Dermis blood vessel endothelial cell (primary cell): Measurements from ENCODE around the gene AGO1. TPM values are rescaled to one million over a fixed set of nuclear protein-coding genes. Genes with fewer than 3 reads are reported as not detected.
A peak's percentile ranks its signal among the peaks of the same experiment; 100 is the strongest.
"Not testable (repeated sequence)": the region's sequence is repeated elsewhere in the genome, so short reads cannot be mapped to it uniquely, and the experiment has no call there.

ENCODE experiments used
- DNase-seq: peaks from one replicate; pipeline ENCODE4 v3.0.0; 2010
- total RNA-seq: library from RNA; depleted of rRNA; stranded (reverse); fragments of >200 nt; gene quantifications from 2 replicates; pipeline ENCODE4 v1.2.3, GENCODE V29; 2014

AGO1 gene
- total RNA-seq, 1 donor from 2014 or later: 9.7 TPM

- DNase-seq: no peak
These were observed 41.8 kb downstream of the AGO1 start for GRCh38 chr1:35924838-35925237.

DNA sequence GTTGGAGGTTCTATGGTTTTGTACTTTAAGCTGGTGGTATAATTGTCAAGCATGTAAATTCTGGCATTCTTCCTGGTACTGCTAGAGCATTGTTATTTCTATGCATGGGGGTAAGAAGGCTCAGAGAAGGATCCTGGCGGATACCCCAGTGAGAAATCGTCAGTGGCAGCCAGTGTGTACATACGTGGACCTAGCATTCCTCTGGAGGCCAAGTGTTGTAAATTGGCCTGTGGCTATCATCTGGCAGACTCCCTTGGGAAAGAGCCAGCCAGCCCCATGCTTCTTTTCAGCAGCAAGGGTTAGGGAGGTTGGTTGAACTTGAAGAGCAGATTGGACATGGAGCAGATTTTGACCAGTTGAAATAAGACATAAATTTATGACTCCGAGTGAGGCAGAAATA lies 42.7 kb downstream of the AGO1 start:
- no peak for DNase-seq

DNA sequence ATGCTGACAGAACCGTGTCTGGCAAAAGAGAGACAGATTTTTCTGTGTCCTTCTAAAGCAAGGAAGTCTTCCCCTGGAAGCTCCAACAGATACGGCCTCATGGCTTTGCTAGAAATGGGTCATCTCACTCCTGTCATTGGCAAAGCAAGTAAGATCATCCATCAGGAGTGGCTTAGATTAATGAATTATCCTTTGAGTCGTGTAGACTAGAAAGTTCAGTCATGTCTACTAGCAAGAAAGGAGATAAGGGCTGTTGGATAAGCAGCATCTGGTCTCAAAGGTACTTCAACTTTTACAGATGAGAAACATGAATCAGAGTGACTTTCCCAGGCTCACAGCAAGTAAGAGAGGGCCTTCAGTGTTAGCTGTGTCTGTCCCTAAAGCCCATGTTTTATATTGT lies 44.5 kb downstream of the AGO1 start:
- no peak for DNase-seq

GRCh38 chr1:35929730-35930592 lies 47.0 kb downstream of the AGO1 start:
- DNase-seq: no peak

- DNase-seq: peak; percentile 77
These were observed 47.8 kb downstream of the AGO1 start, which contains the start of gene AGO3 for GRCh38 chr1:35930593-35931445. AGO3 (plus strand) TSS chr1:35931105; CDS start chr1:35931427, 322 bp downstream.

DNA sequence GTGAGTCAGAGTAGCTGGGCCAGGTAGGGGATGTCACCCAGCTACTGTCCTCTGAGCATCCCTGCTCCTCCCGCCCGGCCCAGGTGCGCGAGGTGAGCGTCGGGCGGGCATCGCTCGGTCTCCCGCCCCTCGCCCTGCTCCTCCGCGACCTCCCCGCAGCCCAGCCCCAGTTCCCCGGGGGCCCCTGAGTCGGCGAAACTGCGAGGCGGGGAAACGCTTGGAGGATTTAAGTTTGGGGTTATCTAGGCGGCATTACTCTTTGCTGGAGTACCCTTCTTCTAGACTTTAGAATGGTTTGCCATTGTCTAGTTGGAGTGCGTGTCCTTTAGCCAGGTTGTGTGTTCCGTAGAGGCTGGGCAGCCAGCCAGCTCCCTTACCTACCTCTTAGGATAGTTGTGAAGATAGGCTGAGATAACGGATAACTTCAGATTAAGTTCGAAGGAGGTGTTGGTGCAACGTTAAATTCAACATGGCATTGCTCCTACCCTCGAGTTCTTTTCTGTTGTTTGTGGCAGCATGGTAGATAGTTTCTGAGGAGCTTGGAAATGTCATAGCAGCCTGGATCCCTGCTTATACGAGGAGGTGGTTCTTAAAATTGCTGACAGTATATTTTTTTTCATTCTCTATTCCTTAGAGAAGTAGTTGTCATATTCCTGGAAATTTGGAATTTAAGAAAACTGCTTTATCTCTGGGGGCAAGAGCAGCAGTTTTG lies 48.6 kb downstream of the AGO1 start:
- DNase-seq: peak; percentile 33

- no peak for DNase-seq
These were observed 49.2 kb downstream of the AGO1 start for GRCh38 chr1:35932158-35932636.

GRCh38 chr1:35932941-35933340 lies 49.9 kb downstream of the AGO1 start:
- no peak for DNase-seq

DNA sequence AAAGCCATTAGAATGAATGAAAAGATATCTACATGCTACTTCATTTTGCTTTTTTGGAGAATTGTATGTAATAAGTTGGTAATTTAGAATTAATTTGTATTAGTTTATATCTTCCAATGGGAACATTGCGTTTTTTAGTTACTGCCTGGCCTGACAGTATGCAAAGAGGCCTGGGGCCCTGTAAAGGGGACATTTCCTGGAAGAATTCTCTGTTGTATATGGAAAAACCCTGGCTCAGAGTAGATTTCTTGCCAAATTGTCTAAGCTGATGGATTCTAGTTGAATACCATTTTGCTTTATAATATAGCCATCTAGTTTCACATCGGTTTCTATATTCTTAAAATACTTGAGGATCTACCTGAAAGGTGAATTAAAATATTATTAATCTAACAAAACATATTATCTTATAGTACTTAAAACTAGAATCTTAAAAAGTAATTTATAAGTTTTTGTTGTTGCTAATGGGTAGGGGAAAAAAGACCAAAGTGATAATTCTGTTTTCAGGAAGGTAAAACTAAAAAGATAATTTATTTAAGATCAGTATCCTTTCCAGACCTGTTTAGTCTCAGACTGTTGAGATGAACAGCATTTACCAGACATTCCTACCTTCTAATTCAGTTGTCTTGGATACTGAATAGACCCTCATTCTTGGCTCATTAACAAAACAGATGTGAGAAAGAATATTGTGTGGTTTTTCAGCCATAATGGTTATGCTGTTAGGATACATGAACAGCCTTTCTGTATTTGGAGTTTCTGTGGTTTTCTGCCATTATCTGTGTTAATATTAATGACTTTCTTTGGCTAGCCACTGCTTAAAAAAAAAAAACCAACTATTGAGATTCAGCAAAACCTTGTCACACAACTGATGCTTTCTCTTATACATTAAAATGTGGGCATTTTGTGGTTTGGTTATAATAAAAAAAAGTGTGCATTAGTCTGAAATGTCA lies 52.7 kb downstream of the AGO1 start:
- peak; percentile 46 for DNase-seq

DNA sequence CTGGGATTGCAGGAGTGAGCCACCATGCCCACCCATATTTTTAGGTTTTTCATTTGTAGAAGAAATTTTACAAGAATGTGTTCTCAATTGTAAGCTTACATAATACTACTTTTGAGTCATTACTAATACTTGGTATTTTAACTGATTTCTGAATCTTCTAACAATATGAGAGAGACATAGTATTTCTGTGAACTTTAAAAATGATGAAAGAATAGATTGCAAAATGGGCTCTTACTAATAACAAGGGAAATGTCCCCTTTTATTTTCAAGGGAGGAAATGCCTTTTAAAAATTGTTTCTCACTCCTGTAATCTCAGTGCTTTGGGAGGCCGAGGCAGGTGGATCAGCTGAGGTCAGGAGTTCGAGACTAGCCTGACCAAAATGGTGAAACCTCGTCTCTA lies 53.8 kb downstream of the AGO1 start:
- DNase-seq: no peak

DNA sequence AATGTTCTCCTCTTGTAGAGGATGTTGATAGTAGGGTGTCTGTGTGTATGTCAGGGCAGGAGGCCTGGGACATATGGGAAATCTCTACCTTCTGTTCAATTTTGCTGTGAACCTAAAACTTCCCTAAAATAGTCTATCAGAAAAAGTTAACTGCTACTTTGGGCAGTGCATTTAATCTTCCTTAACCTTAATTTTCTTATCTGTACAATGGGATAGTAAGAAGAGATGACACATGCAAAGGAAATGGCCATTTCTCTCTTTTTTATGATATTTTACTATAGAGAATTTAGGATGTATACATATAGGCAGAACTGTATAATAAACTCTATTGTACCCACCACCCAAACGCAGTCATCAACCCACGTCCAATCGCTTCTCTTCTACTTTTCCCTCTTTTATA lies 56.5 kb downstream of the AGO1 start:
- no peak for DNase-seq

- DNase-seq: peak; percentile 33
These were observed 62.3 kb downstream of the AGO1 start for GRCh38 chr1:35945327-35945726.

DNA sequence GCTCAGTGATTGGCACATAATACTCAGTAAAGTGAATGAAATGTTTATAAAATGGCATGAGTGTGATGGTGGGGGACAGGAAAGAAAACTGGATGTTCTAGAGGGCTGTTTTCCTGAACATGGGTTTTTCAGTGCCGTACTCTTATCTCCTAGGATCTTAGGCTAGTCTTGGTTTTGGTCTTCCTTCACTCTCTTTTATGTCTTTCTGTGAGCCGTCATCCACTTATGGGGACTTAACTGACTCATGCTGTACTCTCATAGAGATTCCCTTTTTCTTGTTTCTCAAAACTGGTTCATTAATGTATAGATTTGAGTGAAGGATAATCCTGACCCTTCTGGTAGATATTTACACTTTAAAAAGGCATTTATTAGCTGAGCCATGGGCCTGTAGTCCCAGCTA lies 64.5 kb downstream of the AGO1 start:
- no peak for DNase-seq

- no peak for DNase-seq
These were observed 75.5 kb downstream of the AGO1 start for GRCh38 chr1:35958558-35958957.

- DNase-seq: no peak
These were observed 76.3 kb downstream of the AGO1 start for GRCh38 chr1:35959304-35959703.

DNA sequence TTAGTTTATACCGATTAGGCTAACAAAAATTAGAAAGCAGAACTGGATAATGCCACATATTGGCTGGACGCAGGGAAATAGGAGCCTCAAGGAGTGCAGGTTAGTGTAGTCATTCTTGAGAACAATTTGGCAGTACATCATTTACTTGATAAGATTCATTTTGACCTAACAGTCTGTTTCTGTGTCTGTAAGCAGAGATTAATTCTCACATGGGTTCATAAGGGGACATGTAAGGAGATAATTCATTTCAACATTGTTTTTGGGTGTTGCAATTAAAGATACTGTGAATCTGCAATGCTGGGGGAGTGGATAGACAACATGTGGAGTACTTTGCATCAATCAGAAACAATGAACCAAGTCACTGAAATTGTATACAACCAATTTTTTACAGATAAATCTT lies 79.9 kb downstream of the AGO1 start:
- no peak for DNase-seq

- not testable (repeated sequence) for DNase-seq
These were observed 81.3 kb downstream of the AGO1 start for GRCh38 chr1:35964277-35964676.

DNA sequence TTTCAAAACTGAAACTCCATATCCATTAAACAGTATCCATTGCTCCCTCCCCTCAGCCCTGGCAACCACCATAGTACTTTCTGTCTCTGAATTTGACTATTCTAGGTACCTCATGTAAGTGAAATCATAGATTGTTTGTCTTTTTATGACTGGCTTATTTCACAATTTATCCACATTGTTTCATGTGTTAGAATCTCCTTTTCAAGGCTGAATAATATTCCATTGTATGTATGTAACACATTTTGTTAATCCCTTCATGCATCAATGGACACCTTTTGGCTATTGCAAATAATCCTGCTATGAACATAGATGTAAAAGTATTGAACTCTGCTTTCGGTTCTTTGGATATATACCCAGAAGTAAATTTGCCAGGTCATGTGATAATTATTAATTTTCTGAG lies 85.4 kb downstream of the AGO1 start:
- no peak for DNase-seq

DNA sequence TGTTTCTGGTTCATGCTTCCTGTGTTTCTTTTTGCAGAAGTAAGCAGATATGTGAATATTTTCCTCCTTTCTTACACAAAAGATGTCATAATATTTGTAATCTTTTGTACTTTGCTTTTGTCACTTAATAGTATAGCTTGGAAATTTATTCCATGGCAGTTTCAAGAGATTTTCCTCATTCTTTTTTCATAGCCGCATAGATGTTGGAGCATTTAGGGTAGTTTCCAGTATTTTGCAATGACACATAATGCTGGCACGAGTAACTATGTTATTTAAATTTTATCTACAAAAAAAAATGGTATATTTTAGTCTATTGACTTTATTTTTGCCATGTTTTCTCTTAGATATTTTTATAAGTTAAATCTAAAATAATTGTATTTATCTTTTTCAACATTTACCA lies 88.6 kb downstream of the AGO1 start:
- no peak for DNase-seq

DNA sequence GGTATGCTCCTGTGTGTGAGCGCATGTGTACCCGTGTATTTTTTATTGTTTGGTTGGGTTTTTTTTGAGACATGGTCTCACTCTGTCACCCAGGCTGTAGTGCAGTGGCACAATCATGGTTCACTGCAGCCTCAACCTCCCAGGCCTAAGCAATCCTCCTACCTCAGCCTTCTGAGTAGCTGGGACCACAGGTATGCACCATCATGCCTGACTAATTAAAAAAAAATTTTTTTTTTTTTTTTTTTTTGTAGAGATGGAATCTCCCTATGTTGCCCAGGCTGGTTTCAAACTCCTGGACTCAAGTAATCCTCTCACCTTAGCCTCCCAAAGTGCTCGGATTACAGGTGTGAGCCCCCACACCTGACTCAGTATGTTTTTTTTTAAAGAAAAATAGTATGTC lies 89.6 kb downstream of the AGO1 start:
- DNase-seq: not testable (repeated sequence)

DNA sequence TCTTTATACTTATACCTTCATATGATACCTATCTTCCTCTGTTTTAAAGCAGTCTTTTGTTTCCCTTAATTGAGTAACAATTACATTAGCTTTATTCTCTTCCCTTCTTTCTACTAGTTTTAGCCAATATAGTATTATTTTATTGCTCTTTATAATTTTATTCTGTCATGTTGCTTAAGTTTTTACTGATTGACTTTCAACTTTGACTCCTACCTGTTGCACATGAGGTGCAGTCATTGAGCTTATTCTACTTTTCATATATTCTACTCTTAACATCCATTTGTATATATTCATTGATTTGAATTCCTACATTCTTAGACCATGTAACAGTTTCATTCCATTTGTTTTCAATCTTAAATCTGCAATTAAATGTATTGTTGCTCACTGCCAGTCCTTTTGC lies 97.1 kb downstream of the AGO1 start:
- DNase-seq: no peak
